ENCODE data around the gene TMEM132E. TPM values are rescaled to one million over a fixed set of nuclear protein-coding genes. Genes with fewer than 3 reads are reported as not detected.

The TMEM132E gene
- total and polyA plus RNA-seq, 10 of the 15 experiments (the other 5 are each of a cell fraction or from before 2014, with no cell fraction given), result not detected

GRCh38 chr17:34637548-34638525, 58.5 kb downstream of the TMEM132E start:
- H3K27me3 ChIP-seq (replicated peaks in 1 of 2; ENCODE audit: control insufficient read depth in 2 of 2, insufficient read depth in 2 of 2, low read length in 1 of 2), result peaks cover 3 to 10% of the 10 kb centered on the region in 2 experiments; a peak in 3 of 4 replicates
- ChIA-PET SMC1A (ENCODE audit: uncharacterized antibody, unreplicated experiment) (no interaction called here), CTCF (interaction anchor here (0.7 to 1.2 kb wide), 7 partner anchors 9 to 559 kb away, joined by 3 to 4 read pairs (median 4); no protein-coding TSS in a partner anchor), RAD21 (ENCODE audit: unreplicated experiment) (interaction anchor here (1.0 kb wide), 1 partner anchor 482 kb away, joined by 3 read pairs; the partner anchor contains the start of gene RAD51D), POLR2A (interaction anchor here (0.6 kb wide), 1 partner anchor 216 kb away, joined by 5 read pairs; no protein-coding TSS in a partner anchor)
- no peak overlapping the region for H3K9ac ChIP-seq (ENCODE audit: control insufficient read depth, insufficient read depth, low read length)
- H3K79me2 ChIP-seq (ENCODE audit: control insufficient read depth, insufficient read depth, low read length), result no peaks in the 10 kb centered on the region
- H2AFZ ChIP-seq (ENCODE audit: control insufficient read depth, low read depth, low read length), result no peak overlapping the region
- BruUV-seq (replicated peaks), result no TSS peak
- ATAC-seq (peak; percentile 100), FAIRE-seq (peak; percentile 41), DNase-seq (ENCODE audit: low read depth, low spot score) (no peak)
- no peaks in the 10 kb centered on the region for H3K9me3 ChIP-seq (replicated peaks; ENCODE audit: control insufficient read depth, insufficient read depth, low read length)
- 12% methylated on average over 72 of the region's 73 CpGs for WGBS (ENCODE audit: insufficient coverage, insufficient replicate concordance, low lambda C conversion rate, missing lambda C conversion rate)
- no peaks in the 10 kb centered on the region for H3K4me1 ChIP-seq (ENCODE audit: control insufficient read depth, insufficient read depth, low read length)
- H3K4me2 ChIP-seq (ENCODE audit: control insufficient read depth, insufficient read depth), result no peak overlapping the region
- H3K36me3 ChIP-seq (ENCODE audit: control insufficient read depth in 2 of 2, insufficient read depth in 2 of 2, low read length in 1 of 2), result no peaks in the 10 kb centered on the region
- H3K4me3 ChIP-seq, result no peak overlapping the region
- H4K20me1 ChIP-seq (ENCODE audit: control insufficient read depth, insufficient read depth), result no peaks in the 10 kb centered on the region
- intact Hi-C loops (cut with micrococcal nuclease; ENCODE audit: unreplicated experiment), result loop anchor here (1.0 kb wide), 2 partner anchors 96 to 218 kb away; no protein-coding TSS in a partner anchor
- H3K27ac ChIP-seq (ENCODE audit: control insufficient read depth, insufficient read depth), result no peak overlapping the region
- TF ChIP-seq YY1 (IDR thresholded peaks at IDR 0.05; ENCODE audit: low read depth, low read length) (peak; percentile 84), SMARCA5 (IDR thresholded peaks at IDR 0.05) (no peak), RAD21 (IDR thresholded peaks at IDR 0.05; ENCODE audit: insufficient read depth, low read depth, low read length) (peak; percentile 53), ASH2L (IDR thresholded peaks at IDR 0.05; ENCODE audit: borderline replicate concordance, low read depth) (no peak), SMC3 (IDR thresholded peaks at IDR 0.05; ENCODE audit: borderline replicate concordance, low read length) (peak; percentile 67), SP1 (IDR thresholded peaks at IDR 0.05; ENCODE audit: low read depth, low read length) (no peak), NKRF (conservative IDR thresholded peaks at IDR 0.05) (no peak), POLR2AphosphoS5 (IDR thresholded peaks at IDR 0.05; ENCODE audit: low read length) (no peak)
- TF ChIP-seq, protein P1, sequence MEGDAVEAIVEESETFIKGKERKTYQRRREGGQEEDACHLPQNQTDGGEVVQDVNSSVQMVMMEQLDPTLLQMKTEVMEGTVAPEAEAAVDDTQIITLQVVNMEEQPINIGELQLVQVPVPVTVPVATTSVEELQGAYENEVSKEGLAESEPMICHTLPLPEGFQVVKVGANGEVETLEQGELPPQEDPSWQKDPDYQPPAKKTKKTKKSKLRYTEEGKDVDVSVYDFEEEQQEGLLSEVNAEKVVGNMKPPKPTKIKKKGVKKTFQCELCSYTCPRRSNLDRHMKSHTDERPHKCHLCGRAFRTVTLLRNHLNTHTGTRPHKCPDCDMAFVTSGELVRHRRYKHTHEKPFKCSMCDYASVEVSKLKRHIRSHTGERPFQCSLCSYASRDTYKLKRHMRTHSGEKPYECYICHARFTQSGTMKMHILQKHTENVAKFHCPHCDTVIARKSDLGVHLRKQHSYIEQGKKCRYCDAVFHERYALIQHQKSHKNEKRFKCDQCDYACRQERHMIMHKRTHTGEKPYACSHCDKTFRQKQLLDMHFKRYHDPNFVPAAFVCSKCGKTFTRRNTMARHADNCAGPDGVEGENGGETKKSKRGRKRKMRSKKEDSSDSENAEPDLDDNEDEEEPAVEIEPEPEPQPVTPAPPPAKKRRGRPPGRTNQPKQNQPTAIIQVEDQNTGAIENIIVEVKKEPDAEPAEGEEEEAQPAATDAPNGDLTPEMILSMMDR (IDR thresholded peaks at IDR 0.05 in 2 of 3, conservative IDR thresholded peaks at IDR 0.05 in 1 of 3; ENCODE audit: control insufficient read depth in 2 of 3, extremely low read depth in 1 of 3, insufficient read depth in 1 of 3, low read depth in 3 of 3, low read length in 3 of 3), result peak; percentile 78 to 86 (median 84)
- TF ChIP-seq, protein P2, sequence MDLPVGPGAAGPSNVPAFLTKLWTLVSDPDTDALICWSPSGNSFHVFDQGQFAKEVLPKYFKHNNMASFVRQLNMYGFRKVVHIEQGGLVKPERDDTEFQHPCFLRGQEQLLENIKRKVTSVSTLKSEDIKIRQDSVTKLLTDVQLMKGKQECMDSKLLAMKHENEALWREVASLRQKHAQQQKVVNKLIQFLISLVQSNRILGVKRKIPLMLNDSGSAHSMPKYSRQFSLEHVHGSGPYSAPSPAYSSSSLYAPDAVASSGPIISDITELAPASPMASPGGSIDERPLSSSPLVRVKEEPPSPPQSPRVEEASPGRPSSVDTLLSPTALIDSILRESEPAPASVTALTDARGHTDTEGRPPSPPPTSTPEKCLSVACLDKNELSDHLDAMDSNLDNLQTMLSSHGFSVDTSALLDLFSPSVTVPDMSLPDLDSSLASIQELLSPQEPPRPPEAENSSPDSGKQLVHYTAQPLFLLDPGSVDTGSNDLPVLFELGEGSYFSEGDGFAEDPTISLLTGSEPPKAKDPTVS (IDR thresholded peaks at IDR 0.05; ENCODE audit: low read depth, low read length), result no peak
- TF ChIP-seq, protein P3, sequence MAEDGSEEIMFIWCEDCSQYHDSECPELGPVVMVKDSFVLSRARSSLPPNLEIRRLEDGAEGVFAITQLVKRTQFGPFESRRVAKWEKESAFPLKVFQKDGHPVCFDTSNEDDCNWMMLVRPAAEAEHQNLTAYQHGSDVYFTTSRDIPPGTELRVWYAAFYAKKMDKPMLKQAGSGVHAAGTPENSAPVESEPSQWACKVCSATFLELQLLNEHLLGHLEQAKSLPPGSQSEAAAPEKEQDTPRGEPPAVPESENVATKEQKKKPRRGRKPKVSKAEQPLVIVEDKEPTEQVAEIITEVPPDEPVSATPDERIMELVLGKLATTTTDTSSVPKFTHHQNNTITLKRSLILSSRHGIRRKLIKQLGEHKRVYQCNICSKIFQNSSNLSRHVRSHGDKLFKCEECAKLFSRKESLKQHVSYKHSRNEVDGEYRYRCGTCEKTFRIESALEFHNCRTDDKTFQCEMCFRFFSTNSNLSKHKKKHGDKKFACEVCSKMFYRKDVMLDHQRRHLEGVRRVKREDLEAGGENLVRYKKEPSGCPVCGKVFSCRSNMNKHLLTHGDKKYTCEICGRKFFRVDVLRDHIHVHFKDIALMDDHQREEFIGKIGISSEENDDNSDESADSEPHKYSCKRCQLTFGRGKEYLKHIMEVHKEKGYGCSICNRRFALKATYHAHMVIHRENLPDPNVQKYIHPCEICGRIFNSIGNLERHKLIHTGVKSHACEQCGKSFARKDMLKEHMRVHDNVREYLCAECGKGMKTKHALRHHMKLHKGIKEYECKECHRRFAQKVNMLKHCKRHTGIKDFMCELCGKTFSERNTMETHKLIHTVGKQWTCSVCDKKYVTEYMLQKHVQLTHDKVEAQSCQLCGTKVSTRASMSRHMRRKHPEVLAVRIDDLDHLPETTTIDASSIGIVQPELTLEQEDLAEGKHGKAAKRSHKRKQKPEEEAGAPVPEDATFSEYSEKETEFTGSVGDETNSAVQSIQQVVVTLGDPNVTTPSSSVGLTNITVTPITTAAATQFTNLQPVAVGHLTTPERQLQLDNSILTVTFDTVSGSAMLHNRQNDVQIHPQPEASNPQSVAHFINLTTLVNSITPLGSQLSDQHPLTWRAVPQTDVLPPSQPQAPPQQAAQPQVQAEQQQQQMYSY (CRISPR knock-in tag; IDR thresholded peaks at IDR 0.05), result no peak
- in situ Hi-C loops (cut with MboI), result loop anchor here (5.0 kb wide), 1 partner anchor 216 kb away; no protein-coding TSS in a partner anchor

Data from GM12878 (cell line).